Retinal pigment epithelial cell (primary cell): Measurements from ENCODE around the gene NUDT3.

Experiments used
- DNase-seq: peaks from one replicate; pipeline ENCODE4 v3.0.0-alpha.2; 2010; ENCODE audit warnings: low read depth
- H3K4me3 ChIP-seq: 2 replicates; pipeline ENCODE4 v1.5.1; 2011; ENCODE audit warnings: mild to moderate bottlenecking, low read length, control low read depth, moderate library complexity
- TF ChIP-seq, protein P1 (sequence below): conservative IDR thresholded peaks from 2 replicates; pipeline ENCODE4 v1.5.1; 2011; ENCODE audit warnings: low read depth, low read length, control low read depth, inconsistent platforms

The NUDT3 gene

DNA sequence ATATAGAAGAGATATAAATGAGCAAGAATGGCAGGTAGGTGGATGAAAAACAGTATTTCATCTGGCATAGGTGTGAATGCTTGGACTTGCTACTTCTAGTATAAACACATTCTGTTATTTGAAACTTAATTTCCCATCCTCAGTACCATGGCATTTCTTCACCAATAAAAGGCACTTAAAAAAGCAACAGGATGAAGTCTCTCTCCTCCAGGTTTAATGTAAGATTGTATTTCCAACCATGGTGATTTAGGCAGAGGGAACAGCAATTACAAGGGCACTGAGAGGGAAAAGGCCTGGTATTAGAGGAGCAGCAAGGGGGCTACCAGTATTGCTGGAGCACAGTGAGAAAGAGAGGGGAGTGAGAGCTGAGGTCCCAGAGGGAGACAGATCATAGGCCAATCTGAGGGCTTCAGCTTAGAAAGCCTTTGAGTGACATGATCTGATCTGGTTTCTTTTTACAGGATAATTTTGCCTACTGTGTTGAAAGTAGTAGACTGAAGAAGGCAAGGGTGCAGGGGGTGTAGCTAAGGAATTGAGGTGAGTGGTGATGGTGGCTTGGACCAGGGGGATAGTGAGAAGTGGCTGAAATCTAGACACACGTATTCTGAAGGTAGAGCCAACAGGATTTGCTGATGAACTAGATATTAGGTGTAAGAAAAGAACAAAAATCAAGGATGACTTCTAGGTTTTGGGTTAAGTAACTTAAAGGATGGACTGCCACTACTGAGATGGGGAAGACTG lies 75.9 kb downstream of the NUDT3 start:
- H3K4me3 ChIP-seq: no peak overlapping the region
- no peak for DNase-seq
- TF ChIP-seq, protein P1, sequence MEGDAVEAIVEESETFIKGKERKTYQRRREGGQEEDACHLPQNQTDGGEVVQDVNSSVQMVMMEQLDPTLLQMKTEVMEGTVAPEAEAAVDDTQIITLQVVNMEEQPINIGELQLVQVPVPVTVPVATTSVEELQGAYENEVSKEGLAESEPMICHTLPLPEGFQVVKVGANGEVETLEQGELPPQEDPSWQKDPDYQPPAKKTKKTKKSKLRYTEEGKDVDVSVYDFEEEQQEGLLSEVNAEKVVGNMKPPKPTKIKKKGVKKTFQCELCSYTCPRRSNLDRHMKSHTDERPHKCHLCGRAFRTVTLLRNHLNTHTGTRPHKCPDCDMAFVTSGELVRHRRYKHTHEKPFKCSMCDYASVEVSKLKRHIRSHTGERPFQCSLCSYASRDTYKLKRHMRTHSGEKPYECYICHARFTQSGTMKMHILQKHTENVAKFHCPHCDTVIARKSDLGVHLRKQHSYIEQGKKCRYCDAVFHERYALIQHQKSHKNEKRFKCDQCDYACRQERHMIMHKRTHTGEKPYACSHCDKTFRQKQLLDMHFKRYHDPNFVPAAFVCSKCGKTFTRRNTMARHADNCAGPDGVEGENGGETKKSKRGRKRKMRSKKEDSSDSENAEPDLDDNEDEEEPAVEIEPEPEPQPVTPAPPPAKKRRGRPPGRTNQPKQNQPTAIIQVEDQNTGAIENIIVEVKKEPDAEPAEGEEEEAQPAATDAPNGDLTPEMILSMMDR: no peak

GRCh38 chr6:34315780-34316179 lies 76.7 kb downstream of the NUDT3 start:
- TF ChIP-seq, protein P1: no peak
- no peak for DNase-seq
- no peak overlapping the region for H3K4me3 ChIP-seq

GRCh38 chr6:34315256-34315655 lies 77.2 kb downstream of the NUDT3 start:
- H3K4me3 ChIP-seq: no peak overlapping the region
- TF ChIP-seq, protein P1: no peak
- no peak for DNase-seq

DNA sequence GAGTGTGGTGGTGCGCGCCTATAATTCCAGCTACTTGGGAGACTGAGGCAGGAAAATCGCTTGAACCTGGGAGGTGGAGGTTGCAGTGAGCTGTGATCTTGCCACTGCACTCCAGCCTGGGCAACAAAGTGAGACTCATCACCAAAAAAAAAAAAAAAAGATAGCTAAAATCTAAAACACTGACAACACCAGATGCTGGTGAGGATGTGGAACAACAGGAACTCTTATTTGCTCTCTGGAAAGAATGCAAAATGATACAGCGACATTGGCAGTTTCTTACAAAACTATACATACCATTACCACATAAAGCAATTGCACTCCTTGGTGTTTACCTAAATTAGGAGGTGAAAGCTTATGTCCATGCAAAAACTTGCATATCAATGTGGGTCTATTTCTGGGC lies 80.2 kb downstream of the NUDT3 start:
- no peak for DNase-seq
- no peak overlapping the region for H3K4me3 ChIP-seq
- TF ChIP-seq, protein P1: no peak

DNA sequence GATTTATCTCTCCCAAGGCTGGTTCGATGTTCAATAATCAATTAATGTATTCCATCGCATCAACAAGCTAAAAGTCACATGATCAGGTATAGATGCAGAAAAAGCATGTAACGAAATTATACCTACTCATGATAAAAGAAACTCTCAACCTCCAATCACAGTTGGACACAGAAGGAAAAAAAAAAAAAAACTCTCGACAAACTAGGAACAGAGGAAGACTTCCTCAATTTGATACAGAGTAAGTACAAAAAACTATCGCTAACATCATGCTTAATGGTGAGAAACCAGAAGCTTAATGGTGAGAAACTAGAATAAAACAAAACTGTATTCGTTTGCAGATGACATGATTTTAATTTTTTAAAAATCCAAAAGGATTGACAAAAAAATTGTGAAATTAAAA lies 81.7 kb downstream of the NUDT3 start:
- no peak for DNase-seq
- no peak overlapping the region for H3K4me3 ChIP-seq
- TF ChIP-seq, protein P1: no peak

GRCh38 chr6:34308483-34308882 lies 84.0 kb downstream of the NUDT3 start:
- DNase-seq: no peak
- TF ChIP-seq, protein P1: no peak
- no peak overlapping the region for H3K4me3 ChIP-seq

GRCh38 chr6:34305982-34306708 lies 86.3 kb downstream of the NUDT3 start:
- peak; percentile 75 for DNase-seq
- TF ChIP-seq, protein P1: no peak
- no peak overlapping the region for H3K4me3 ChIP-seq
